ENCODE measurements around the gene HDLBP.

- TF ChIP-seq CTCF (IDR thresholded peaks at IDR 0.05; ENCODE audit: low read depth, low read length), result no peak
- no peak for TF ChIP-seq MAX (IDR thresholded peaks at IDR 0.05; ENCODE audit: low read depth, low read length)
- no peak for TF ChIP-seq POLR2A (IDR thresholded peaks at IDR 0.05; ENCODE audit: extremely low read depth, insufficient read length)
Observed at GRCh38 chr2:241234962-241235740, 80.3 kb downstream of the HDLBP start.

Data from NB4 (cell line).